Stomach smooth muscle (tissue), 2 donors: ENCODE measurements around the gene GRHL1.

Source experiments
- H3K27ac ChIP-seq: one replicate; pipeline ENCODE4 v1.7.0; 2013; ENCODE audit warnings: mild to moderate bottlenecking, low read length, inconsistent platforms
- H3K27me3 ChIP-seq, 2 donors: one replicate each; pipeline ENCODE4 v1.7.0; 2013; ENCODE audit warnings: low read length in 2 of 2; ENCODE audit not compliant: insufficient read depth in 2 of 2, control insufficient read depth in 1 of 2
- H3K36me3 ChIP-seq, 2 donors: one replicate each; pipeline ENCODE4 v1.7.0; 2013; ENCODE audit warnings: low read length in 2 of 2; ENCODE audit not compliant: control insufficient read depth in 2 of 2, insufficient read depth in 2 of 2
- H3K4me1 ChIP-seq: one replicate; pipeline ENCODE4 v1.7.0; 2013; ENCODE audit warnings: low read length; ENCODE audit not compliant: control insufficient read depth, insufficient read depth
- H3K4me3 ChIP-seq, 2 donors: one replicate each; pipeline ENCODE4 v1.7.0; 2013; ENCODE audit warnings: low read length in 2 of 2
- H3K9ac ChIP-seq, 2 donors: one replicate each; pipeline ENCODE4 v1.7.0; 2013; ENCODE audit warnings: low read length in 2 of 2, mild to moderate bottlenecking in 1 of 2
- H3K9me3 ChIP-seq, 2 donors: one replicate each; pipeline ENCODE4 v1.7.0; 2013; ENCODE audit warnings: low read length in 2 of 2; ENCODE audit not compliant: control insufficient read depth in 2 of 2
- donor health status: healthy.
- donor health status: Pancreatic carcinoma.

Gene GRHL1

DNA sequence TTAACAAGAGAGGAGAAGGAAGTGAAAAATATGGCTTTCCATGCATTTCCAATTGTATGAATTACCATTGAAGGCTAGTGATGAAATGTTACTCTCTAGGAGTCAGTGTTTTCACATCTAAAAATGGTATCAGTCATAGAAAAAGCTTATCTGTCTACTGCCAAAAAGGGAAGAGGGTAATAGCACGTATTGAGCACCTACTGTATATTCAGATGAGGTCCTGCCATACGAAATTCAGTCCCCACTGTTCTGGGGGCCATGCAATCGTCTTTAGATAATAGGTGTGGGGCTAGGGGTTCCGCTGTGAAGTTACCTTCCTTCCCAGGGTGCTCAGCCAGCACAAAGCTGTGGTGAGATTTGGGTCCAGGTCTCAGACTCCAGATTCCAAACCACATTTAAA, 14.2 kb upstream of the GRHL1 start:
- Histone ChIP-seq H3K9ac (no peak overlapping the region), H3K27ac (no peak overlapping the region), H3K36me3 (peaks cover 2 to 6% of the 10 kb centered on the region in 2 donors), H3K9me3 (no peaks in the 10 kb centered on the region), H3K4me3 (no peak overlapping the region), H3K4me1 (no peaks in the 10 kb centered on the region), H3K27me3 (no peaks in the 10 kb centered on the region)

- Histone ChIP-seq H3K4me3 (no peak overlapping the region), H3K27ac (no peak overlapping the region), H3K27me3 (peaks cover 0 to 2% of the 10 kb centered on the region in 2 donors), H3K9me3 (no peaks in the 10 kb centered on the region), H3K4me1 (no peaks in the 10 kb centered on the region), H3K9ac (no peak overlapping the region), H3K36me3 (peaks cover 2 to 6% of the 10 kb centered on the region in 2 donors)
Measured at GRCh38 chr2:9937968-9938367, 13.5 kb upstream of the GRHL1 start.

GRCh38 chr2:9939587-9940485, 11.7 kb upstream of the GRHL1 start:
- H3K9me3 ChIP-seq = no peaks in the 10 kb centered on the region

DNA sequence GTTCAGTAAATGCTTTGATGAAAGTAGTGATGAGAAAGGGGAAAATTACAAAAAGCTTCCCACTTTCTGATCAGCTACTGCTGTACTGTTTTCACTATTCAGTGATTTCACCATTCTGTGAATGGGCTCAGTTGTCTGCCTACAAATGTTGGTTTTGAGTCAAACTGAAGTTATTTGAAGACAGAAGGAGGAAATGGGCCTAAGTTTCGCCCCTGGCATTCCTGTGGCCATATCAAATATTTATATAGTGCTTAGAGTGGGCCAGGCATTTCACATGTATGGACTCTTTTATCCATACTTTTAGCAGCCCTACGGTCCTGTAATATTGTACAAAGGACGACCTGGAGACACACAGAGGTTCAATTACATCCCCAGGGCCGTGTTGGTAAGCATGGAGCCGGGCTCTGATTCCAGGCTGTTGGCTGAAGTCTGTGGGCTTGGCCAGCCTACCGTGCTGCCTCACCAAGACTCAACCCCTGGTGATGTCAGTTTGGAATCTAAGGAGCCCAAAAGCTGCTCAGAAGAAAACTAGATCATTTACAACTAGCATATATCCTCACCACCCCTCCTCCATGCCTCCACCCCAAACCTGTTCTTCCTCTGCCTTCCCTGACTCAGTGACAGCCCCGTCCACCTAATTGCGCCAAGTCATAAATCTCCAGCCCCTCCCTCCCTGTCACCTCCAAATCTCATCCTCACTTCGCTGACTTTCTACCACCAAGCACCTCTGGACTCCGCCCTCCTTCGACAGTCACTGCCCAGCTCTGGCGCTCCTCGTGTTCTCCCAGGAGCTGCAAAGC, 10.1 kb upstream of the GRHL1 start:
- no peaks in the 10 kb centered on the region for H3K36me3 ChIP-seq
- H3K9ac ChIP-seq = no peak overlapping the region
- H3K4me3 ChIP-seq = no peak overlapping the region
- H3K9me3 ChIP-seq = no peaks in the 10 kb centered on the region
- no peak overlapping the region for H3K27ac ChIP-seq
- no peaks in the 10 kb centered on the region for H3K4me1 ChIP-seq
- H3K27me3 ChIP-seq = peaks cover 4 to 15% of the 10 kb centered on the region in 2 donors

More at GRCh38 chr2:9939587-9940485, 11.7 kb upstream of the GRHL1 start:
- Histone ChIP-seq H3K27ac (no peak overlapping the region), H3K4me3 (no peak overlapping the region), H3K36me3 (no peaks in the 10 kb centered on the region), H3K4me1 (no peaks in the 10 kb centered on the region), H3K9ac (no peak overlapping the region), H3K27me3 (peaks cover 1 to 6% of the 10 kb centered on the region in 2 donors)

DNA sequence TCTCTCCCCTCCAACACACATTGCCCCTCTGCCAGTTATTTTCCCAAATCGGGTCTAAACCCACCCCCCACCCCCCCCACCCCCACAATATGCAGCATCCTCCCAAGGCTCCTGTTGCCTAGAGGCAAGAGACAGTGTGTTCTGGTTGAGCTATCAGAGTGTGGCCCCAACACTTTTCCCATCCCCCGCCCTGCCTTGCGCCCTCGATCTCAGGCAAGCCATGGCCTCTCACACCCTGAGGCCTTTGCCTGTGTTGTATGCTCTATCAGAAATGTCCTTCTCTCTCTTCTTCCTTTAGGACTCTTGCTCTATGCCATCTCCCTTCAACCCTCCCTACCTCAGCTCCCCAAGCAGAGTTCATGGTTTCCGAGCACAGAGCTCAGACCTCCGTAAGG, 9.5 kb upstream of the GRHL1 start:
- no peaks in the 10 kb centered on the region for H3K9me3 ChIP-seq
- H3K27ac ChIP-seq = no peak overlapping the region

GRCh38 chr2:9944330-9944758, 7.1 kb upstream of the GRHL1 start:
- Histone ChIP-seq H3K27ac (no peak overlapping the region), H3K36me3 (no peaks in the 10 kb centered on the region), H3K9me3 (no peaks in the 10 kb centered on the region), H3K4me1 (no peaks in the 10 kb centered on the region), H3K27me3 (peaks cover 4 to 17% of the 10 kb centered on the region in 2 donors), H3K9ac (no peak overlapping the region), H3K4me3 (no peak overlapping the region)

More for the DNA sequence above, 9.5 kb upstream of the GRHL1 start:
- H3K4me1 ChIP-seq = no peaks in the 10 kb centered on the region
- H3K9ac ChIP-seq = no peak overlapping the region
- H3K36me3 ChIP-seq = no peaks in the 10 kb centered on the region
- peaks cover 4 to 17% of the 10 kb centered on the region in 2 donors for H3K27me3 ChIP-seq
- no peak overlapping the region for H3K4me3 ChIP-seq

DNA sequence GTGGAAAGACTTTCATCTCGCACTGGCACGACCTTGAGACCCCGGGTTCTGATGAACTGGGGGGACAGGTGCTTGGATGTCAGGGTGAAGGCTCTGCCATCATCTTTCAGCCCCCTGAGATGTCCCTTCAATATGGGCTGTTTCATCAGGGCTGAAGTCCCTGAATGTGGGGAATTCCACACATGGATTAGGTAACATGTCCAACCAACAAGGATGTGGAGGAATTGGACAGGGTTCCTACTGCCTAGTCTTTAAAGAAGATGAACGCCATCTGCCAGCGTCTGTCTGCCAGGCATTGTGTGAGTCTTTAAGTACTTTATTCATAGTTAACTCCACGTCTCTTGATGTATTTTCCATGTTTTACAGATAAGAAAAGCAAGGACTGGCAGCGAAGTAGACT, 5.9 kb upstream of the GRHL1 start:
- H3K4me3 ChIP-seq = no peak overlapping the region
- H3K27me3 ChIP-seq = peaks cover 4 to 17% of the 10 kb centered on the region in 2 donors
- no peak overlapping the region for H3K27ac ChIP-seq
- peaks cover 3% of the 10 kb centered on the region for H3K4me1 ChIP-seq
- H3K9me3 ChIP-seq = no peaks in the 10 kb centered on the region
- no peaks in the 10 kb centered on the region for H3K36me3 ChIP-seq
- H3K9ac ChIP-seq = no peak overlapping the region

- peaks cover 8% of the 10 kb centered on the region for H3K4me1 ChIP-seq
- H3K27ac ChIP-seq = no peak overlapping the region
- no peak overlapping the region for H3K9ac ChIP-seq
- no peaks in the 10 kb centered on the region for H3K36me3 ChIP-seq
- H3K9me3 ChIP-seq = no peaks in the 10 kb centered on the region
- peaks cover 4 to 17% of the 10 kb centered on the region in 2 donors for H3K27me3 ChIP-seq
- no peak overlapping the region for H3K4me3 ChIP-seq
Measured at GRCh38 chr2:9946076-9946475, 5.4 kb upstream of the GRHL1 start.

GRCh38 chr2:9946818-9947217, 4.7 kb upstream of the GRHL1 start:
- H3K4me3 ChIP-seq = no peak overlapping the region
- H3K27me3 ChIP-seq = peaks cover 4 to 17% of the 10 kb centered on the region in 2 donors
- no peak overlapping the region for H3K9ac ChIP-seq
- no peaks in the 10 kb centered on the region for H3K9me3 ChIP-seq
- H3K27ac ChIP-seq = no peak overlapping the region
- no peaks in the 10 kb centered on the region for H3K36me3 ChIP-seq
- H3K4me1 ChIP-seq = peaks cover 9% of the 10 kb centered on the region

DNA sequence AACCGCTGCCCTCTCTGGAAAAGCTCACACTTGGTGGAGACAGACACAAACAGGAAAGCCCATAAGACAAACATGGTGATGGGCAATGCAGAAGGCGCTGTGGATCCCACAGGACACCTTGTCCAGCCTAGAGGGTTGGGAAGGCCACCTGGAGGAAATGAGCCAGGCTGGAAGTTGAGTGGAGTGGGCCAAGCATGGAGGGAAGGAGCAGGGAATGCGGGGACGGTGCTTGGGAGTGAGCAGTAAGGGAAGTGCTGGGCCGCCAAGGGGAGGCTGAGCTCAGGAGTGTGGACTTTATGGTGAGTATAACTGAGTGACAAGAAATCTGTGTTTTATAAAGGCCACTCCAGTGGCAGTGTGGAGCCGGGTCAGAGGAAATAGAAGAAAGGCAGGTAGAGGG, 2.8 kb upstream of the GRHL1 start:
- H3K27ac ChIP-seq = no peak overlapping the region
- H3K27me3 ChIP-seq = peaks cover 7 to 14% of the 10 kb centered on the region in 2 donors

More for the DNA sequence above, 2.8 kb upstream of the GRHL1 start:
- no peaks in the 10 kb centered on the region for H3K9me3 ChIP-seq
- no peak overlapping the region for H3K9ac ChIP-seq
- H3K4me1 ChIP-seq = peaks cover 14% of the 10 kb centered on the region
- H3K4me3 ChIP-seq = no peak overlapping the region
- H3K36me3 ChIP-seq = no peaks in the 10 kb centered on the region
